ENCODE measurements around the gene PIGT.

DNA sequence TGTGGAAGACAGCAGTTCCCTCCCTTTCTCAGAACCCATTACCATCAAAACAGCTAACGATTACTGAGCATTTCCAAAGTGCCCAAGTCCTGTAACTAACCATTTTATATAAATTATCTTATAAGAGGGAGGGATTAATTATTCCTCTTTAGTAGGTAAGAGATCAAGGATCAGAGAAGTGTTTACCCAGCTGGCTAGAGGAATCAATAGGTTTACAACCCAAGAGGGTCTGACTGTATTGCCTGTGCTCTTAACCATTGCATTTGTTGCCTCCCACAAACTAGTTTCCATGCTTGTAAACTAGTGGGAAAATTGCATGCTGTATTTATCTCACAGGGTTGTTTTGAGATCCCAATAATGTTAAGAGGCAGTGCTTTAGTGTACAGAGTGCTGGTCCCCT is 11.5 kb upstream of the PIGT start:
- TF ChIP-seq, protein P1, sequence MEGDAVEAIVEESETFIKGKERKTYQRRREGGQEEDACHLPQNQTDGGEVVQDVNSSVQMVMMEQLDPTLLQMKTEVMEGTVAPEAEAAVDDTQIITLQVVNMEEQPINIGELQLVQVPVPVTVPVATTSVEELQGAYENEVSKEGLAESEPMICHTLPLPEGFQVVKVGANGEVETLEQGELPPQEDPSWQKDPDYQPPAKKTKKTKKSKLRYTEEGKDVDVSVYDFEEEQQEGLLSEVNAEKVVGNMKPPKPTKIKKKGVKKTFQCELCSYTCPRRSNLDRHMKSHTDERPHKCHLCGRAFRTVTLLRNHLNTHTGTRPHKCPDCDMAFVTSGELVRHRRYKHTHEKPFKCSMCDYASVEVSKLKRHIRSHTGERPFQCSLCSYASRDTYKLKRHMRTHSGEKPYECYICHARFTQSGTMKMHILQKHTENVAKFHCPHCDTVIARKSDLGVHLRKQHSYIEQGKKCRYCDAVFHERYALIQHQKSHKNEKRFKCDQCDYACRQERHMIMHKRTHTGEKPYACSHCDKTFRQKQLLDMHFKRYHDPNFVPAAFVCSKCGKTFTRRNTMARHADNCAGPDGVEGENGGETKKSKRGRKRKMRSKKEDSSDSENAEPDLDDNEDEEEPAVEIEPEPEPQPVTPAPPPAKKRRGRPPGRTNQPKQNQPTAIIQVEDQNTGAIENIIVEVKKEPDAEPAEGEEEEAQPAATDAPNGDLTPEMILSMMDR (conservative IDR thresholded peaks at IDR 0.05): no peak
- no peak for TF ChIP-seq EZH2 (IDR thresholded peaks at IDR 0.05; ENCODE audit: low read depth)
